Measurements from ENCODE around the gene PSMD8.

PSMD8 gene

DNA sequence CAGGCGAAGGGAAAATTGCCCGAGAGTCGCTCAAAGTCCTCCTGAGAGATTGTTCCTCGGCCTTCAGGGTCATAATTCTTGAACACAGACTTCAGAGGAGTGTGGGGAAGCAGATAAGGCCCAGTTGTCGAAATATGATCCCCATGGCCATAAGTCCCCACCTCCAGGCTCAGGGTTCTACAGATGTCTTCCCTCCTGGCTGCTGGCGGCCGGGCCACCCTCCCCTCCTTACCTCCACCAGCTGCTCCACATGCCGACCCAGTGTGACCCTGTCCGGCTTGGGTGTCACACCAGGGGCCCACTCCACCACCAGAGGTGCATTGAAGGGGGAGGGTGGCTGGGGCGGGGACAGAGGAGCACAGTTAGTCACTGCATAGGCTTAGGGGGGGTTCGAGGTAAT, 38.6 kb downstream of the PSMD8 start:
- ATAC-seq = no peak

DNA sequence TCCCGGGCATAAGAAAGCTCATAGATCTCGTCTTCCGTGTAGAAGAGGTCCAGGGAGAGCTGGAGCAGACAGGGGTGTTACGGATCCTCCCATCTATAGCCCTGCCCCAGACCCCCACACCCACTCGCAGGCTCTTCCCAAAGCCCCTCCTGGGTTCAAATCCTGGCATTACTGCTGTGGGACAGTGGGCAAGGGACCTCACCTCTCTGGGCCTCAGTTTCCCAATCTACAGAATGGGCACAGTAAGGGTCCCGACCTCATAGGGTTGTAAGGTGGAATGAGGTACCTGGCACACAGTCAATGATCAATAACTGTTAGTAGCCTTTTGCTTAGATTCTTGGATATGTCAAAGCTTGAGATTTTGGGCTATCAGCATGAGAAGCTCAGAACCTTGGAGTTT, 39.0 kb downstream of the PSMD8 start:
- no peak for ATAC-seq

DNA sequence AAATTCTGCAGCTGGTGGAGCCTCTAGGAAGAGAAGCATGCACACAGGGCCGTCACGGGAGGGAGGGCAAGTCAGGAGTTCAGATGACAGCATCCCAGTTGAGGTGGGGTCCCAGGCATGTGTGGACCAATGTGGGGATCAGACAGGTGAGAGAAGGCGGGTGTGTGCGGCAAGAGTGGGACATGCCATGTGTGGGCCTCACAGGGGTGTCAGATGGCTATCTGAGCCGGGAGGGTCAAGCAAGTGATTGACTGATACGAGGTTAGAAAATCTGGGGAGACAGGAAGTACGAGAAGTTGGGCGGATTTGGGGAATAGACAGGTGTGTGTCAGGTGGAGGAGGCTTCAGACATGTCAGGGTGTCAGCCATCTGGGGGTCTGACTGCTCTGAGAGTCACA, 42.8 kb downstream of the PSMD8 start:
- no peak for ATAC-seq

DNA sequence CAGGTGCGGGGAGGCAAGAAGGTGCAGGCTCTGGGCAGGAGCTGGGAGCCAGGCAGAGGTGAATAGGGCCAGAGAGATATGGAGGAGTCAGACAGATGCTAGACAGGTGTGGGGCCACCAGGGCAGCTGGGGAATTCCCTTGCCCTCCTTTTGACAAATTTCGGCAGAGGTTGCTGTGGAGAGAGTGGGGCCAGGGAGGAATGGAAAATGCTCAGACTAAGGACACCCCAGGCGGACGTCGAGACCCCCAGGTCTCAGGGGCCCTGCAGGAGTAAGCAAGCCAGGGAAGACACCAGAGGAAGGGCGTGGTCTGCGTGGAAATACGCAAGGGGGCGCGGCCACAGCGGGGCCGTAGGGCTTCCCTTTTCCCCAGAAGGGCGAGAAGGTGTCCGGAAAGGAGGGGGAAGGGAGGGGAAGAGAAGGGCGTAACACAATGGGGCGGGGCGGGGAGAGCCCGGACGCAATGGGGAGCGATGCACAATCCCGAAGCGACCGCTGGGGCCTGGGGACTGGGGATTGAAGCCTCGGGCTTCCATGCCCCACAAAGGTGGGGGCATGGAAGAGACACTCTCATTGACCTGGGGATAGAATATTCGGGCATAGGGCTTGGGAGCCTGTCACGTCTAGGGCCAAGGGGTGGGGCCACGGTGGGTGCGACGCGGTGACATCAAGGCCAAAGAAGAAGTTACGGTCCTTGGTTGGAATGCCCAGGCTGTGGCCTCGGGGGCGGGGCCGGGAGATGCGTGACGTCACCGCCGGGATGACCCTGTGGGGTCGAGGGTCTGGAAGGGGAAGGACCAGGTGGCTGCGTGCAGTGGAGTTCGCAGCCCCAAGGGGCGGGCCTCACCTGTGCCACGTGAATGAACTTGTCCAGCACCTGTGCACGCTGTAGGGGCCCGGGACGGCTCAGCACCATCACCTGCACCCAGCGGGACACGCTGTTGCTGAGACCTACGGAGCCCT, 43.5 kb downstream of the PSMD8 start:
- peak; percentile 78 to 82 for ATAC-seq

DNA sequence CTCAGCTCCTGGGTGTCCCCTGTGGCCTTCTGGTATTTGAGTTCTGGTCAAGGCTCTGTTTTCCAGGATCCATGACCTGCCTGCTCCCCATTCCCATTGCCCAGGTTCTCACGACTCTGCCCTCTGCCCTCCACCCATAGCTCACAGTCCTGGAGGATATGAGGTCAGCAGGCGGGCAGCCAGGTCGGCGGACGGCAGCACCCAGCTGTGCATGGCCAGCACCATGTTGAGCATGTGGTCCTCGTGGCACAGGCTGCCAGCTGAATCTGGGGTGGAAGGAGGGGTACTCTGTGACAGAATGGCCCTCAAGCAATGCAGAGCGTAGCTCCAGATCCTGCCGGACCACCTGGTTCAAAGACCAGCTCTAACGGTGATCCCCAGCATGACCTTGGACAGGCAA, 46.6 kb downstream of the PSMD8 start:
- no peak for ATAC-seq

DNA sequence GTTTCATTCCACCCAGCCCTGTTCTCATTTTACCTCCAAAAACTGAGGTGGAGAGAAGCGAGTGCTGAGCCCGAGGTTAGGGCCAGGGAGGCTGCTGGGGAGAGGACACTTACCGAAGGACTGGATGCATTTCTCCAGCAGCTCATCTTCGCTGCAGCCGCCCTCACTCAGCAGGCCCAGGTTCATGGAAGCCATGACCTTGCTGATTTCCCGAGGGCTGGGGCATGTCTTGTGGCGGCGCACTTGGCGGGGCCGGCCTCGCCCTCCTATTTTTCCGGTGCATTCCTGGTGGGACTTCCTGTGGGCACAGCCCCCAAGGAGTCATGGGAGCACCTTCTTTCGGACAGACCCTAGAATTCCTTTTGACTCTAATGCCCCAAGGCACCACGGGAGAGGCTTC, 47.5 kb downstream of the PSMD8 start:
- ATAC-seq = no peak

DNA sequence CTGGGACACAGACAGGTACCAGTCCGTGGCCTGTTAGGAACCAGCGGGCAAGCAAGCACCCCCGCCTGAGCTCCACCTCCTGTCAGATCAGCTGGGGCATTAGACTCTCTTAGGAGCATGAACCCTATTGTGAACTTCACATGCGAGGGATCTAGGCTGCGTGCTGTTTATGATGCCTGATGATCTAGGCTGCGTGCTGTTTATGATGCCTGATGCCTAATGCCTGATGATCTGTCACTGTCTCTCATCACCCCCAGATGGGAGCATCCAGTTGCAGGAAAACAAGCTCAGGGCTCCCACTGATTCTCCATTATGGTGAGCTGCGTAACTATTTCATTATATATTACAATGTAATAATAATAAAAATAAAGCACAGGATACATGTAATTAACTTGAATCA, 48.1 kb downstream of the PSMD8 start:
- no peak for ATAC-seq

DNA sequence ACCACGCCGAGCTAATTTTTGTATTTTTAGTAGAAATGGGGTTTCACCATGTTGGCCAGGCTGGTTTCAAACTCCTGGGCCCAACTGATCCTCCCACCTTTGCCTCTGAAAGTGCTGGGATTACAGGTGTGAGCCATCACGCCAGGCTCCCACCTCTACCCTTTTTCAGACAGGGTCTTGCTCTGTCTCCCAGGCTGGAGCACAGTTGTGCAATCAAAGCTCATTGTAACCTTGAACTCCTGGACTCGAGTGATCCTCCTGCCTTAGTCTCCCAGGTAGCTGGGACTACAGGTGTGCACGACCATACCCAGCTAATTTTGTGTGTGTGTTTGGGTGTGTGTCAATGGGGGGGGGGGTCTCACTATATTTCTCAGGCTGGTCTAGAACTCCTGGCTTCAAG, 49.9 kb downstream of the PSMD8 start:
- ATAC-seq = no peak

DNA sequence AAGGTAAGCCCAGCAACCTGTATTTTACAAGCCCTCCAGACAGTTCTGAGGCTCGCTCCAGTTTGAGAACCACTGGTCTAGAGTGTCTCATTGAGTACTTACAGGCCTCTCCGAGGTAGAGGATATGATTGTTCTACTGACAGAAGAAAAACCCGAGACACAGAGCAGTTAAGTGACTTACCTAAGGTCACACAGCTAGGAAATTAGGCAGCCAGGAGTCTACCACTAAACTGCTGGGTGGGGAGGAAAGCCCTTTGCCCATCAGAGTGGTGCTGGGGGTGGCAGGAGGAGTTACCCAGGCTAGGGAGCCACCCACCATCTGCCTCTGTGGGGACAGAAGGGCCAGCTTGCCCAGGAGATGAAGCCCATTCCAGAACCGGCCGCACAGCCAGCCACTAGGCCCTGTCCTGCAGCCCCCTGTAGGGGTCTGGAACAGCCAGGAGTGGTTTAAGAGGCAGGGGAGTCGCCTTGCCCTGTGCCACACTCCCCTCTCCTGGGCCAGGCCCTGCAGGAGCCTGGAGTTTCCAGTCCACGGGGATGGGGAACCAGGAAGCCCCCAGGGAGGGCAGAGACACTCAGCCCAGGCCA, 50.9 kb downstream of the PSMD8 start:
- no peak for ATAC-seq

DNA sequence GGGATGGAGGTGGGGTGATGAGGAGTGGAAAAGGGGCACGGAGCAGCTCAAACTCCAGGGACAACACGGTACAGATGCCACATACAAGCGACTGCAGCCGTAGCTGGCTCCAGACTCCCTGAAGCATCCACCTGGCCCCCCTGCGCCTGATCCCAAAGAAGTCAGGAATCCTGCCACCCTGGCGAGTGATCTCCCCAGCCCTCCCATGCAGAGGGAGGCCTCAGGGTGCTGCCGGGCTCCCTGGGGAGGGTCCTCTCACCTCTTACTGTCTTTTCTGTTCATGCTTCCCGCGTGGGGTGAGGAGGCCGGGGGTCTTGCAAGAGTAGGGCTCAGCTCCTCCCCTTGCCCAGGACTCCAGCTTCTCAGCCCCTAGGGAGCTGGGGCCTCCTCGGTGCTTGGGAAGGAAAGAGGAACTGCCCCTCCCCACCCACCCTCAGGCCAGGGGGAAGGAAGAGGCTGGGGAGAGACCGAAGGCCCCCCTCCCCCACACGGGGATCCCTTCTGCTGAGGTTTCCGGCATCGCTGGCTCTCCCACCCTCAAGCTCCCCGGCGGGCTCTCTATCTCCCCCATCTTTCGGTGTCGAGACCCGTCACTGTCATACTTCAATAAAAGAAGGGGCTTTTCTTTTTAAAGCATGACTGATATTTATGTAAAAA, 51.6 kb downstream of the PSMD8 start, which contains the start of gene RASGRP4:
TSS of gene RASGRP4 (minus strand) at position 410 of the 657 bp plus-strand sequence. CDS start at position 282, 128 bp downstream.
- ATAC-seq = peak; percentile 29 to 30

DNA sequence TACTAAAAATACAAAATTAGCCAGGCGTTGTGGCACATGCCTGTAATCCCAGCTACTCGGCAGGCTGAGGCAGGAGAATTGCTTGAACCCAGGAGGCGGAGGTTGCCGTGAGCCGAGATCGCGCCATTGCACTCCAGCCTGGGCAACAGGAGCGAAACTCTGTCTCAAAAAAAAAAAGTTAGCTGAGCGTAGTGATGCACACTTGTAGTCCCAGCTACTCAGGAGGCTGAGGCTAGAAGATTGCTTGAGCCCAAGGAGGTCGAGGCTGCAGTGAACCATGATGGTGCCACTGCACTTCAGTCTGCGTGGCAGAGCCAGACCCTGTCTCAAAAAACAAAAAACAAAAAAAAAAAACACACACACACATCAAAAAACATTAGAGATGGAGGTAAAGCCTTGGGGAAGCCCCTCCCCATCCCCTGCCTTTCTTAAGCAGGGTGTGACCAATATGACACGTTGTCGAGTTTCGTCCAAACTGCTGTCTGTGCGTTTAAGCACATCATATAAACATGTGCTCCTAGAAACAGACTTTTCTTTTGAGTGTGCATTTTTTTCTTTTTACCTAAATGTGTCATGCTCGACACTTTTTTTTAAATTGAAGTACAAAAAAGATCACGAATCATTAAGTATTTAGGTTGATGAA, 52.8 kb downstream of the PSMD8 start:
- peak; percentile 82 for ATAC-seq

DNA sequence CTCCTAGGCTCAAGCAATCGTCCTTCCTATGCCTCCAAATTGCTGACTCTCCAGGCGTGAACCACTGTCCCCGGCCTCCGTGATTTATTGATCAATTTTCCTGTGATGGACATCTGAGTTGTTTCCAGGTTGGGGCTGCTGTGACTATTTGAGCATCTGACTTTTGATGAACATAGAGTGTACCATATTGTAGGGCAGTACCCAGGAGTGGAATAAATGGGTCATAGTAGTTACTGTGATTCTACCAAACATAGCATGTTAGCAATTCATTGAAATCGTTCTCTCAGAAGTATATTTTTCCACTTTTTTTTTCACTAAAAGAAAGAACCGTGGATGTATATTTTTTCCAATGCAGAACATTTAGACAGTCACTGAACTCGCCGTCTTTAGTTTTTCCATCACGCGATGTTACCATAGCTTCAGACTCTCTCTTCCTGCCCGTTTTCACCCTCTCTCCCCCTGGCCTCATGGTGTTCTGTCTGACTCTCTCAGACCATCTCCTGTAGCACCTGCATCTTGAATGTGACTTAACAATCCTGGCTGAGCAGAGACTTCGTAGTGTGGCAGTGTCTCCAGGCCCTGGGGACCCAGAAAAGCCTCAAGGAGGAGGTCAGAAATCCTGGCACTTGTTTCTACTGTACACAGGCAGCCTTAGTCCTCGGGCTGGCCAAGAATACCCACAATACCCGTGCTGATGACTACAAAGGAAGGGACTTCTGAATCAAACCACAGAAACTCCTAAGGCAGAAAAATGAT, 54.9 kb downstream of the PSMD8 start:
- ATAC-seq = peak; percentile 55 to 62

DNA sequence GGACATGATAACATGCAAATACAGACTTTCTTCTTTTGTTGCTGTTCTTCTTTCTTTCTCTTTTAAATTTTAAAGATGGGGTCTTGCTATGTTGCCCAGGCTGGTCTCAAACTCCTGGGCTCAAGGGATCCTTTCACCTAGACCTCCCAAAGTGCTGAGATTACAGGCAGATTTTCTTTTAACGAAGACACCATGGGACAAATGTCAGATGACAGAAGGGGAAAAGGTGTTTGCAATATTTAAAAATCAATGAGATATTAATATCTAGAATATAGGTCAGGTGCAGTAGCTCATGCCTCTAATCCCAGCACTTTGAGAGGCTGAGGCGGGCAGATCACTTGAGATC, 55.4 kb downstream of the PSMD8 start:
- ATAC-seq = no peak

DNA sequence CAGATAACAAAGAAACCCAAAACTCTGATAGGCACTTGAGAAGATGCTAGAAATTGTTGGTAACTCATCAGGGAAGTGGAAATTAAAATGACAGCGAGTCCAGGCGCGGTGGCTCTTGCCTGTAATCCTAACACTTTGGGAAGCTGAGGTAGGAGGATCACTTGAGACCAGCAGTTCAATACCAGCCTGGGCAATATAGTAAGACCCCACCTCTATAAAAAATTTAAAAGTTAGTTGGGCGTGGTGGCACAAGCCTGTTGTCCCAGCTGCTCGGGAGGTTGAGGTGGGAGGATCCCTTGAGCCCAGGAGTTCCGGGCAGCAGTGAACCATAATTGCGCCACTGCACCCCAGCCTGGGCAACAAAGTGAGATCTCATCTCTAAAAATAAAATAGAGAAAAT, 56.6 kb downstream of the PSMD8 start:
- ATAC-seq = no peak

DNA sequence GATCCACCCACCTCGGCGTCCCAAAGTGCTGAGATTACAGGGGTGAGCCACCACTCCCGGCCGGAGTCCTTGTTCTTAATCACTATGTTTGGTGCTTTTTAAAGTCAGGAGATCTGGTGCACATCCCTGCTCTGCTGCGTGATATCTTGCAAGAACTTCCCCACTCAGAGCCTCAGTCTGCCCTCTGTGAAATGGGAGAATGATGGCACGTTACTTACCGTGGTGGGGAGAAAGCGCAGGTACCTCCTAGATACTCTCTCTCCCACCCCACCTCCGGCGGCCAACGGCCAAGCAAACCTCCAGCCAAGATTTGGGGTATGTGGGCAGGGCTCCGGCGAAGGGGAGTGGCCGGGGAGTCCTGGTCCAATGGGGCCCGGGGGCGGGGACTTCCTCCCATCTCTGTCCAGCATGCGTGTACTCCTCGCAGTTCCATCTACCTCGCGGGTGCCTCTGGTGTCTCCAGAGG, 58.9 kb downstream of the PSMD8 start, which contains the start of gene RYR1:
TSS of gene RYR1 (plus strand) at position 424 of the 466 bp plus-strand sequence. CDS start 139 bp downstream, outside the sequence.
- ATAC-seq = peak; percentile 58 to 59
